CD4-positive, alpha-beta T cell treated with Interleukin-21 for 1 hour (primary cell): ENCODE results near the gene MAL.

ENCODE experiments used
- DNase-seq: peaks from one replicate; pipeline ENCODE4 v3.0.0-alpha.2; 2020

The MAL gene

GRCh38 chr2:95050385-95051300 lies 25.1 kb downstream of the MAL start:
- no peak for DNase-seq

GRCh38 chr2:95051626-95052025 lies 26.1 kb downstream of the MAL start:
- no peak for DNase-seq

- DNase-seq = no peak
Observed at GRCh38 chr2:95052307-95052706, 26.8 kb downstream of the MAL start.

- DNase-seq = no peak
Observed at GRCh38 chr2:95052804-95053479, 27.4 kb downstream of the MAL start.

- DNase-seq = no peak
Observed at GRCh38 chr2:95053543-95053942, 28.0 kb downstream of the MAL start.

- DNase-seq = no peak
Observed at GRCh38 chr2:95054016-95054415, 28.5 kb downstream of the MAL start.

- DNase-seq = no peak
Observed at GRCh38 chr2:95055262-95055661, 29.8 kb downstream of the MAL start.

- DNase-seq = no peak
Observed at GRCh38 chr2:95056044-95056443, 30.5 kb downstream of the MAL start.

- no peak for DNase-seq
Observed at GRCh38 chr2:95056461-95057459, 31.3 kb downstream of the MAL start.

GRCh38 chr2:95057535-95058370 lies 32.2 kb downstream of the MAL start:
- DNase-seq = no peak

- no peak for DNase-seq
Observed at GRCh38 chr2:95058466-95058988, 33.0 kb downstream of the MAL start.

- DNase-seq = no peak
Observed at GRCh38 chr2:95058989-95059641, 33.6 kb downstream of the MAL start.

- DNase-seq = no peak
Observed at GRCh38 chr2:95059656-95060370, 34.3 kb downstream of the MAL start.

- no peak for DNase-seq
Observed at GRCh38 chr2:95060446-95061118, 35.1 kb downstream of the MAL start.

GRCh38 chr2:95061119-95061512 lies 35.6 kb downstream of the MAL start:
- no peak for DNase-seq

- no peak for DNase-seq
Observed at GRCh38 chr2:95061601-95062183, 36.2 kb downstream of the MAL start.

GRCh38 chr2:95062242-95063085 lies 37.0 kb downstream of the MAL start:
- no peak for DNase-seq
